ENCODE data around the gene ELOVL5. TPM values are rescaled to one million over a fixed set of nuclear protein-coding genes. Genes with fewer than 3 reads are reported as not detected.

The ELOVL5 gene
- total RNA-seq, 1 experiment from 2014 or later, result 218 TPM

- Histone ChIP-seq H3K4me1 (ENCODE audit: control insufficient read depth, insufficient read depth, low read length) (peaks cover 93% of the 10 kb centered on the region), H3K4me3 (ENCODE audit: low read depth in 2 of 2, low read length in 2 of 2) (no peak overlapping the region), H3K36me3 (ENCODE audit: control insufficient read depth, insufficient read depth, low read length) (no peaks in the 10 kb centered on the region), H3K9me3 (ENCODE audit: control insufficient read depth, insufficient read depth, low read depth, low read length) (no peaks in the 10 kb centered on the region), H3K27me3 (ENCODE audit: control insufficient read depth, insufficient read depth, low read length) (no peaks in the 10 kb centered on the region), H3K27ac (ENCODE audit: low read length) (peak overlapping the region; percentile 68)
- intact Hi-C loops (cut with micrococcal nuclease; ENCODE audit: unreplicated experiment) (no loop called here), in situ Hi-C loops (cut with HindIII; ENCODE audit: low pct_unique_long_range_greater_than_20kb, low sequenced_read_pairs) (no loop called here)
- POLR2A ChIA-PET, result no interaction called here
- ATAC-seq (no peak), DNase-seq (ENCODE audit: low read depth, low spot score) (no peak)
- CTCF ChIA-PET, result no interaction called here
- BruUV-seq (replicated peaks), result no TSS peak
- TF ChIP-seq POLR2AphosphoS5 (IDR thresholded peaks at IDR 0.05; ENCODE audit: low read depth, low read length) (no peak), CTCF (IDR thresholded peaks at IDR 0.05) (no peak)
Measured at GRCh38 chr6:53312355-53312754, 36.4 kb downstream of the ELOVL5 start.

GRCh38 chr6:53311586-53311935, 37.2 kb downstream of the ELOVL5 start:
- Histone ChIP-seq H3K36me3 (ENCODE audit: control insufficient read depth, insufficient read depth, low read length) (no peaks in the 10 kb centered on the region), H3K27ac (ENCODE audit: low read length) (peak overlapping the region; percentile 68; the same call in 1 of the 2 replicates), H3K9me3 (ENCODE audit: control insufficient read depth, insufficient read depth, low read depth, low read length) (no peaks in the 10 kb centered on the region), H3K27me3 (ENCODE audit: control insufficient read depth, insufficient read depth, low read length) (no peaks in the 10 kb centered on the region), H3K4me1 (ENCODE audit: control insufficient read depth, insufficient read depth, low read length) (peaks cover 97% of the 10 kb centered on the region), H3K4me3 (ENCODE audit: low read depth in 2 of 2, low read length in 2 of 2) (no peak overlapping the region)
- CTCF ChIA-PET, result no interaction called here
- intact Hi-C loops (cut with micrococcal nuclease; ENCODE audit: unreplicated experiment), result no loop called here
- no peak for ATAC-seq
- POLR2A ChIA-PET, result no interaction called here
- in situ Hi-C loops (cut with HindIII; ENCODE audit: low pct_unique_long_range_greater_than_20kb, low sequenced_read_pairs), result no loop called here
- DNase-seq (ENCODE audit: low read depth, low spot score), result no peak
- no peak for TF ChIP-seq SIN3A (IDR thresholded peaks at IDR 0.05; ENCODE audit: borderline replicate concordance, insufficient read depth, low read depth, low read length)
- no peak for TF ChIP-seq REST (IDR thresholded peaks at IDR 0.05; ENCODE audit: insufficient read depth in 1 of 2, low read depth in 2 of 2, low read length in 1 of 2)
- TF ChIP-seq CTCF (IDR thresholded peaks at IDR 0.05), result no peak
- TF ChIP-seq POLR2AphosphoS5 (IDR thresholded peaks at IDR 0.05; ENCODE audit: low read depth, low read length), result no peak
- no peak for TF ChIP-seq TCF7L2 (IDR thresholded peaks at IDR 0.05; ENCODE audit: low read depth, low read length)
- no TSS peak for BruUV-seq (replicated peaks)
